HepG2 (cell line): ENCODE measurements around the gene MYO1E. TPM values are rescaled to one million over a fixed set of nuclear protein-coding genes. Genes with fewer than 3 reads are reported as not detected.

Experiments
- CHD4 ChIP-seq: fragments of 200-600 bp; sonication (generic); IDR thresholded peaks from 2 replicates; pipeline ENCODE4 v1.7.0; 2017; ENCODE audit warnings: mild to moderate bottlenecking, low read length, borderline replicate concordance
- GABPB1 ChIP-seq: IDR thresholded peaks from 2 replicates; pipeline ENCODE4 v1.6.1; 2016; ENCODE audit warnings: mild to moderate bottlenecking, missing genetic modification reagents, moderate library complexity, missing compliant biosample characterization
- GATA4 ChIP-seq: sonication (generic); IDR thresholded peaks from 2 replicates; pipeline ENCODE4 v1.6.1; 2016; ENCODE audit warnings: antibody characterized with exemption, low read depth, borderline replicate concordance
- HNF1A ChIP-seq, 2 experiments: sonication (generic) in 1 of 2; formaldehyde crosslinking in 1 of 2; IDR thresholded peaks; 2 replicates each; pipeline versions ENCODE4 v1.4.0 to v1.6.1; 2016 to 2020; ENCODE audit warnings: borderline replicate concordance in 1 of 2, low read depth in 1 of 2, mild to moderate bottlenecking in 1 of 2, missing genetic modification reagents in 1 of 2
- KLF9 ChIP-seq: IDR thresholded peaks from 2 replicates; pipeline ENCODE4 v1.6.1; 2016; ENCODE audit warnings: low read depth
- KMT2B ChIP-seq: IDR thresholded peaks from 2 replicates; pipeline ENCODE4 v1.6.1; 2016; ENCODE audit warnings: missing genetic modification reagents, missing compliant biosample characterization
- RARA ChIP-seq: IDR thresholded peaks from 2 replicates; pipeline ENCODE4 v1.6.1; 2016; ENCODE audit warnings: missing genetic modification reagents, missing compliant biosample characterization
- RBM22 ChIP-seq: fragments of 200-400 bp; formaldehyde crosslinking; optimal IDR thresholded peaks from 2 replicates; pipeline ENCODE3; 2017; ENCODE audit warnings: mild to moderate bottlenecking, low read length, moderate library complexity
- SP5 ChIP-seq: IDR thresholded peaks from 2 replicates; pipeline ENCODE4 v1.6.1; 2016; ENCODE audit warnings: low read depth, borderline replicate concordance
- YEATS4 ChIP-seq: sonication (generic); formaldehyde crosslinking; IDR thresholded peaks from 2 replicates; pipeline ENCODE4 v1.4.0; 2020; ENCODE audit warnings: missing genetic modification reagents, borderline replicate concordance
- ZNF296 ChIP-seq: sonication (generic); formaldehyde crosslinking; conservative IDR thresholded peaks from 2 replicates; pipeline ENCODE4 v1.5.0; 2020; ENCODE audit warnings: mild to moderate bottlenecking, missing genetic modification reagents
- ZNF326 ChIP-seq: sonication (generic); formaldehyde crosslinking; IDR thresholded peaks from 2 replicates; pipeline ENCODE4 v1.4.0; 2020; ENCODE audit warnings: missing genetic modification reagents, borderline replicate concordance
- ZNF747 ChIP-seq: sonication (generic); formaldehyde crosslinking; IDR thresholded peaks from 2 replicates; pipeline ENCODE4 v1.8.1; 2023; ENCODE audit warnings: missing genetic modification reagents, mild to moderate bottlenecking, borderline replicate concordance
- ZNF792 ChIP-seq: IDR thresholded peaks from 2 replicates; pipeline ENCODE4 v1.6.1; 2016
- polyA plus RNA-seq, 8 experiments: library from polyadenylated mRNA; depleted of rRNA in 3 of 8; stranded (reverse) in 7 of 8; unstranded in 1 of 8; fragments of >200 nt; fragmentation: Illumina TruSeq in 4 of 8; extraction: Trizol in 4 of 8; gene quantifications; 2 replicates each; pipeline versions ENCODE4 v1.2.1 to v1.2.3, GENCODE V29; 2011 to 2016; ENCODE audit warnings: low read depth in 4 of 8, missing spikeins in 1 of 8, mixed read lengths in 1 of 8; ENCODE audit not compliant: insufficient read depth in 1 of 8
- total RNA-seq, 5 experiments: library from RNA; depleted of rRNA; stranded (reverse); fragments of >200 nt; fragmentation: Illumina TruSeq; extraction: Trizol; gene quantifications; 2 replicates each; pipeline ENCODE4 v1.2.3, GENCODE V29; 2016; ENCODE audit warnings: low read depth in 1 of 5
- TF ChIP-seq, protein P1 (sequence below): sonication (generic); formaldehyde crosslinking; IDR thresholded peaks from 2 replicates; pipeline ENCODE4 v1.4.0; 2020; ENCODE audit warnings: mild to moderate bottlenecking, missing genetic modification reagents
- TF ChIP-seq, protein P2 (sequence below): IDR thresholded peaks from 2 replicates; pipeline ENCODE4 v1.6.1; 2016; ENCODE audit warnings: mild to moderate bottlenecking
- TF ChIP-seq, protein P3 (sequence below): sonication (generic); formaldehyde crosslinking; IDR thresholded peaks from 2 replicates; pipeline ENCODE4 v1.8.1; 2023; ENCODE audit warnings: missing genetic modification reagents, mild to moderate bottlenecking, borderline replicate concordance
- TF ChIP-seq, protein P4 (sequence below): sonication (generic); formaldehyde crosslinking; conservative IDR thresholded peaks from 2 replicates; pipeline ENCODE4 v1.4.0; 2020; ENCODE audit warnings: mild to moderate bottlenecking, missing genetic modification reagents, moderate library complexity

MYO1E gene
- total and polyA plus RNA-seq, 2 of the 13 experiments (the other 11 are each of a cell fraction or from before 2014, with no cell fraction given) = 15.7 to 25.1 TPM

GRCh38 chr15:59255680-59256336, 116.9 kb downstream of the MYO1E start (continued):
- TF ChIP-seq HNF1A (IDR thresholded peaks at IDR 0.05; ENCODE audit: low read depth) = peak; percentile 75
- peak; percentile 50; the same call in 1 of the 2 replicates for TF ChIP-seq HNF1A (CRISPR knock-in tag; IDR thresholded peaks at IDR 0.05; ENCODE audit: borderline replicate concordance)
- TF ChIP-seq GATA4 = peak; percentile 78
- TF ChIP-seq RBM22 = no peak
- 0 out of 2 replicates have a peak, but pooled peaks have one; percentile 11 for TF ChIP-seq CHD4
- TF ChIP-seq GABPB1 = 0 out of 2 replicates have a peak, but pooled peaks have one; percentile 24
- TF ChIP-seq, protein P1, sequence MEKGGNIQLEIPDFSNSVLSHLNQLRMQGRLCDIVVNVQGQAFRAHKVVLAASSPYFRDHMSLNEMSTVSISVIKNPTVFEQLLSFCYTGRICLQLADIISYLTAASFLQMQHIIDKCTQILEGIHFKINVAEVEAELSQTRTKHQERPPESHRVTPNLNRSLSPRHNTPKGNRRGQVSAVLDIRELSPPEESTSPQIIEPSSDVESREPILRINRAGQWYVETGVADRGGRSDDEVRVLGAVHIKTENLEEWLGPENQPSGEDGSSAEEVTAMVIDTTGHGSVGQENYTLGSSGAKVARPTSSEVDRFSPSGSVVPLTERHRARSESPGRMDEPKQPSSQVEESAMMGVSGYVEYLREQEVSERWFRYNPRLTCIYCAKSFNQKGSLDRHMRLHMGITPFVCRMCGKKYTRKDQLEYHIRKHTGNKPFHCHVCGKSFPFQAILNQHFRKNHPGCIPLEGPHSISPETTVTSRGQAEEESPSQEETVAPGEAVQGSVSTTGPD = 0 out of 2 replicates have a peak, but pooled peaks have one; percentile 30
- no peak for TF ChIP-seq ZNF747 (CRISPR knock-in tag)
- TF ChIP-seq, protein P2, sequence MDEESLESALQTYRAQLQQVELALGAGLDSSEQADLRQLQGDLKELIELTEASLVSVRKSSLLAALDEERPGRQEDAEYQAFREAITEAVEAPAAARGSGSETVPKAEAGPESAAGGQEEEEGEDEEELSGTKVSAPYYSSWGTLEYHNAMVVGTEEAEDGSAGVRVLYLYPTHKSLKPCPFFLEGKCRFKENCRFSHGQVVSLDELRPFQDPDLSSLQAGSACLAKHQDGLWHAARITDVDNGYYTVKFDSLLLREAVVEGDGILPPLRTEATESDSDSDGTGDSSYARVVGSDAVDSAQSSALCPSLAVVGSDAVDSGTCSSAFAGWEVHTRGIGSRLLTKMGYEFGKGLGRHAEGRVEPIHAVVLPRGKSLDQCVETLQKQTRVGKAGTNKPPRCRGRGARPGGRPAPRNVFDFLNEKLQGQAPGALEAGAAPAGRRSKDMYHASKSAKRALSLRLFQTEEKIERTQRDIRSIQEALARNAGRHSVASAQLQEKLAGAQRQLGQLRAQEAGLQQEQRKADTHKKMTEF = peak; percentile 49; the same call in 1 of the 2 replicates
- 0 out of 2 replicates have a peak, but pooled peaks have one; percentile 20 for TF ChIP-seq YEATS4
- no peak for TF ChIP-seq ZNF296 (CRISPR knock-in tag)
- TF ChIP-seq, protein P3, sequence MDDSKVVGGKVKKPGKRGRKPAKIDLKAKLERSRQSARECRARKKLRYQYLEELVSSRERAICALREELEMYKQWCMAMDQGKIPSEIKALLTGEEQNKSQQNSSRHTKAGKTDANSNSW (CRISPR knock-in tag) = no peak
- TF ChIP-seq KMT2B = 0 out of 2 replicates have a peak, but pooled peaks have one; percentile 23
- peak; percentile 71 for TF ChIP-seq SP5 (CRISPR knock-in tag)
- TF ChIP-seq, protein P4, sequence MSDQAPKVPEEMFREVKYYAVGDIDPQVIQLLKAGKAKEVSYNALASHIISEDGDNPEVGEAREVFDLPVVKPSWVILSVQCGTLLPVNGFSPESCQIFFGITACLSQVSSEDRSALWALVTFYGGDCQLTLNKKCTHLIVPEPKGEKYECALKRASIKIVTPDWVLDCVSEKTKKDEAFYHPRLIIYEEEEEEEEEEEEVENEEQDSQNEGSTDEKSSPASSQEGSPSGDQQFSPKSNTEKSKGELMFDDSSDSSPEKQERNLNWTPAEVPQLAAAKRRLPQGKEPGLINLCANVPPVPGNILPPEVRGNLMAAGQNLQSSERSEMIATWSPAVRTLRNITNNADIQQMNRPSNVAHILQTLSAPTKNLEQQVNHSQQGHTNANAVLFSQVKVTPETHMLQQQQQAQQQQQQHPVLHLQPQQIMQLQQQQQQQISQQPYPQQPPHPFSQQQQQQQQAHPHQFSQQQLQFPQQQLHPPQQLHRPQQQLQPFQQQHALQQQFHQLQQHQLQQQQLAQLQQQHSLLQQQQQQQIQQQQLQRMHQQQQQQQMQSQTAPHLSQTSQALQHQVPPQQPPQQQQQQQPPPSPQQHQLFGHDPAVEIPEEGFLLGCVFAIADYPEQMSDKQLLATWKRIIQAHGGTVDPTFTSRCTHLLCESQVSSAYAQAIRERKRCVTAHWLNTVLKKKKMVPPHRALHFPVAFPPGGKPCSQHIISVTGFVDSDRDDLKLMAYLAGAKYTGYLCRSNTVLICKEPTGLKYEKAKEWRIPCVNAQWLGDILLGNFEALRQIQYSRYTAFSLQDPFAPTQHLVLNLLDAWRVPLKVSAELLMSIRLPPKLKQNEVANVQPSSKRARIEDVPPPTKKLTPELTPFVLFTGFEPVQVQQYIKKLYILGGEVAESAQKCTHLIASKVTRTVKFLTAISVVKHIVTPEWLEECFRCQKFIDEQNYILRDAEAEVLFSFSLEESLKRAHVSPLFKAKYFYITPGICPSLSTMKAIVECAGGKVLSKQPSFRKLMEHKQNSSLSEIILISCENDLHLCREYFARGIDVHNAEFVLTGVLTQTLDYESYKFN (CRISPR knock-in tag) = peak; percentile 78
- TF ChIP-seq ZNF792 (CRISPR knock-in tag) = peak; percentile 22; the same call in 1 of the 2 replicates
- peak; percentile 36; the same call in 1 of the 2 replicates for TF ChIP-seq RARA (CRISPR knock-in tag)
- TF ChIP-seq KLF9 (CRISPR knock-in tag) = 0 out of 2 replicates have a peak, but pooled peaks have one; percentile 55
- TF ChIP-seq ZNF326 (CRISPR knock-in tag) = no peak
